Measurements from ENCODE around the gene CDH23.

CDH23 gene

GRCh38 chr10:71582506-71583475, 186.1 kb downstream of the CDH23 start:
- H3K36me3 Mint-ChIP-seq: no peaks in the 10 kb centered on the region
- ATAC-seq (ENCODE audit: low read depth) (no peak), DNase-seq (ENCODE audit: low spot score in 2 of 2) (no peak)
- H3K4me1 Mint-ChIP-seq: no peaks in the 10 kb centered on the region
- no peak overlapping the region for H3K4me3 Mint-ChIP-seq
- H3K9me3 Mint-ChIP-seq: no peaks in the 10 kb centered on the region
- H3K27me3 Mint-ChIP-seq: peaks cover 4% of the 10 kb centered on the region
- no peak overlapping the region for H3K27ac Mint-ChIP-seq

DNA sequence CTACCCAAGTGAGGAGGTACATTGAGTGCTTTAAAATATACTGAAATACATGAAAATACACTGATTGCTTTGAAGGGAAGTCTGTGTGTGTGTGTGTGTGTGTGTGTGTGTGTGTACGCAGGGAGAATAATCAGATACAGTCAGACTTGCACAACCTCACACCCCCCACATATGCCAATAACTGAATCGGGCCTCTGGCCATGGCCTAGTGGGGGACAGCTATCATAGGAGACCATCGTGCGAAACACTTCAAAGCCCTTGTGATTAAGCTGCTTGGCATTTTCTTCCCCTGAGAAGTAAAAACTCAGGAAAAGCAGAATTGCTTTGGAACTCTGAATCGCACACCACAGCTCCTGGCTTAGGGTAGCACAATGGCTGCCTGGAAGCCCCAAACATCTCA, 187.7 kb downstream of the CDH23 start:
- no peak for DNase-seq (ENCODE audit: low spot score in 2 of 2)
- H3K4me1 Mint-ChIP-seq: no peaks in the 10 kb centered on the region
- ATAC-seq (ENCODE audit: low read depth): no peak
- no peaks in the 10 kb centered on the region for H3K36me3 Mint-ChIP-seq
- no peaks in the 10 kb centered on the region for H3K9me3 Mint-ChIP-seq
- H3K4me3 Mint-ChIP-seq: no peak overlapping the region
- peaks cover 4% of the 10 kb centered on the region for H3K27me3 Mint-ChIP-seq
- H3K27ac Mint-ChIP-seq: no peak overlapping the region

DNA sequence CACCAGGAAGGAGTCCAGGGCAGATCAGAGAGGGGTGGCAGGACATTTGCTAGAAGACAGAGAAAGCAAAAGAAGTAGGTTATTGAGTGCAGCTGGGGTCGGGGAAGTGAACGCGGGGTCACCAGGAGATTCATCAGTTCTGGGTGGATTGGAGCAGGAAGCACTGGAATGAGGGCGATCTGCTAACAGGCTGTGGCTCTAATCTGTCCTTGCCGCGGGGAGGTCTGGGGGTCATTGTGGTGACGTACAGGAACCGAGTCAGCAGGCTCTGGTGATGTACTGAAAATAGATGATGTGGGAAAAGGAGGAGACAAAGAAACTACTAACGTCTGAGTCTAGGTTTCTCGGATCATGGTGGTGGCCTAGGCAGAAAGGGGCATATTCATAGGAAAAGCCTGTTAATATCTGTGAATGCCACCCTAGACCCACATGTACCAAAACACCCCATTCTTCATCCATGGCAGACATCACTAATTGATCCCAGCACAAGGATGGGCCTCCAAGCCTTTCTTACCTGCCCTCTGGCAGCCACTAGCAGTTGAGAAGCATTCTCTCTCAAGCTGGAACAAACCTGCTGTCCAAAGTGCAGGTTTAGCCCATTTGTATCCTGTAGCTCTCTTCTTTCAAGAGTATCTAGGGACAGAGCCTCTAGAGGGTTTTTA, 188.3 kb downstream of the CDH23 start:
- no peak for ATAC-seq (ENCODE audit: low read depth)
- Mint-ChIP-seq H3K4me1 (no peaks in the 10 kb centered on the region), H3K27ac (no peak overlapping the region), H3K9me3 (no peaks in the 10 kb centered on the region), H3K4me3 (no peak overlapping the region), H3K36me3 (no peaks in the 10 kb centered on the region), H3K27me3 (peaks cover 5% of the 10 kb centered on the region)
- DNase-seq (ENCODE audit: low spot score in 2 of 2): no peak

DNA sequence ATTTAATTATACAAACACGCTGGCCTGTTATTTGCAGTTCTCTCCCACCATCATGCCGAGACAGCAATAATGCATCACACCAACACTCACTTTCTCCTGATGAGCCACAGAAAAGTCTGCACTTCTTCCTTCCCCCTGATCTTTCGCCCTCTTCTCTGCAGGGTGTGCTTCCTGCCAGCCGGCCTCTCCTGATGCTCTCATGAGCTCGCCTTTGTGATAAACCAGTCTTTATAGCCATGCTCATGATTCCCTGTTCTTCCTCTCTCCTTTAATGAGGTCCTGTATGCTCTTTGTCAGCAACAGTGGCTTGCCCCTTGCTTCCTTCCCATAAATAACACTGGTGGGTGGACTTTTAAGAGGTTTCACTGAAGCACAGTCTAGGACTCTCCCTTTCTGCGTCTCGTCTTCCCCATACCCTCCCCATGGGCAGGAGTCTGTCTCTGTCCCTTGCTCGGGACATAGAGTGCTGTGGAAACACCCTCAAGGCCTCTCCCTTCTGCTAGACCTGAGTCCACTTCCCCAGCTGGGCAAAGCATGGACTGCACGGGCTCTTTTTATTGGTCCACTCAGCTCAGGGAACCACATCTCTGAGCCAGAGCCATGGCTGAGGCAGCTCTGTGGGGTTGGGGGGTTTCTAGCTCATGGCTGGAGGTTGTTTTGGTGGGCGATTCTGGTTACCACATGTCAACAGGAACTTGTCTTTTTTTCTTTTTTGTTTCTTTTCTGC, 189.0 kb downstream of the CDH23 start:
- DNase-seq (ENCODE audit: low spot score in 2 of 2): no peak
- Mint-ChIP-seq H3K36me3 (no peaks in the 10 kb centered on the region), H3K27me3 (peaks cover 4% of the 10 kb centered on the region), H3K27ac (no peak overlapping the region), H3K4me3 (no peak overlapping the region), H3K4me1 (no peaks in the 10 kb centered on the region), H3K9me3 (no peaks in the 10 kb centered on the region)
- ATAC-seq (ENCODE audit: low read depth): no peak

GRCh38 chr10:71587941-71588573, 191.3 kb downstream of the CDH23 start:
- Mint-ChIP-seq H3K9me3 (no peaks in the 10 kb centered on the region), H3K36me3 (no peaks in the 10 kb centered on the region), H3K27me3 (peaks cover 2% of the 10 kb centered on the region)

DNA sequence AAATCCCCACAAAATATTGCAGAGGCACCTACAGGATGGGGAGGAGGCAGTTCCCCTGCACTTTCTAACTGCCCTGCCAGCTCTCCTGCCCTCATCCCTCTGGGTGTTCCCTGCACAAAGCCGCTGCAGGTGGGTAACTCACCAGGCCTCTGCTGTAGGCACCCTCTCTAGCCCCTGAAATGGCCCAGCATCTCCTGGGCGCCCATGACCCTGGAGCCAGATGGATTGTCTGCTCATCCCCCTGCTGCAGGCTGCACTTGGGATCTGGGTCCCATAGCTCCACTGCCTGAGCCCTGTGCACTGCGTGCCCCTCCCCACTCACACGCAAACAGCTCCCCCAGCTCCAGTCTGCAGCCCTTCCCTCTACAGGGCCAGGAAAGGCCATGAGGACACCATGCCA, 192.0 kb downstream of the CDH23 start:
- H3K9me3 Mint-ChIP-seq: no peaks in the 10 kb centered on the region
- no peak for DNase-seq (ENCODE audit: low spot score in 2 of 2)
- no peak overlapping the region for H3K4me3 Mint-ChIP-seq
- H3K27me3 Mint-ChIP-seq: peaks cover 2% of the 10 kb centered on the region
- no peaks in the 10 kb centered on the region for H3K4me1 Mint-ChIP-seq
- H3K36me3 Mint-ChIP-seq: no peaks in the 10 kb centered on the region
- no peak overlapping the region for H3K27ac Mint-ChIP-seq
- ATAC-seq (ENCODE audit: low read depth): no peak

More at GRCh38 chr10:71587941-71588573, 191.3 kb downstream of the CDH23 start:
- Mint-ChIP-seq H3K27ac (no peak overlapping the region), H3K4me1 (no peaks in the 10 kb centered on the region), H3K4me3 (no peak overlapping the region)
- ATAC-seq (ENCODE audit: low read depth) (no peak), DNase-seq (ENCODE audit: low spot score in 2 of 2) (no peak)

DNA sequence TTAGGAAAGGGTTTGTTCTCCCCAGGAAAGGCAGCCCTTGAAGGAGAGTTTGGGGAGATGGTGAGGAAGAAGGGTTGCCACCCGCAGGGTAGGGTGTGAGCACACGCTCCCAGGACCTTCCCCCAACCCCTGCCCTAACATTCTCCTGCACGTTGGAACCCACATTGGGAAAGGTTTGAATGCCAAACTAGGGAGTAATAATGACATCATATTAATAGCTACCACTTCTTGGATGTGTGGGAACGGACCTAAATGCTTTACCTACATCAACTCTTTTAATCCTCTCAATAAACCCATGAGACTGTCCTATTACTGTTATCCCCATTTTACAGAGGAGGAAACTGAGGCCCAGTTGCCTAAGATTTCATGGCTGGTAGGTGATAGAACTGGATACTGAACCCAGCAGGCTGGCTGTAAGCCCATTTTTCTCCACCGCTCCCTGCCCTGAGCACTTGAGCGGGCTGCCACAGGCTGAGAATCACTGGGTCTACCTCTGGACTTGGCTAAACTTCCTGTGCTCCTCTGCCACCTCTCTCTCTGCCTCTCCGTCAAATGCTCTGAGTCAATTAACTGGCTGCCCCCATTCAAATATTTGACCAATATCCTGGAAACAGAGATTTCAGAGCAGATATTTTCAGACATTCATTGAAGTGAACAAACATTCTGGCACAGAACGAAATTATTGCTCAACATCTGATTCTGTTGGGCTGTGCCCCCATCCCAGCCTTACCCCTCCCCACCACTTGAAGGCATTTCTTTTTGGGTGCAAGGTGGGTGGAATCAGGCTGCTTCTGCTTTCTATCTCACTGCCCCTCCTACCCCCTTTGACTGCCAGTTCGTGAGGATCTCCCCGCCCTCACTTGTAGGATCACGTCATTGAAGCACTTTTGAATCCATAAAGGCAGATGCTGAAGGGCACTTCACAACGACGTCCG, 193.2 kb downstream of the CDH23 start:
- H3K4me1 Mint-ChIP-seq: no peaks in the 10 kb centered on the region
- H3K36me3 Mint-ChIP-seq: no peaks in the 10 kb centered on the region
- no peak for DNase-seq (ENCODE audit: low spot score in 2 of 2)
- no peak for ATAC-seq (ENCODE audit: low read depth)
- no peak overlapping the region for H3K4me3 Mint-ChIP-seq
- no peak overlapping the region for H3K27ac Mint-ChIP-seq
- H3K9me3 Mint-ChIP-seq: no peaks in the 10 kb centered on the region
- peaks cover 2% of the 10 kb centered on the region for H3K27me3 Mint-ChIP-seq

DNA sequence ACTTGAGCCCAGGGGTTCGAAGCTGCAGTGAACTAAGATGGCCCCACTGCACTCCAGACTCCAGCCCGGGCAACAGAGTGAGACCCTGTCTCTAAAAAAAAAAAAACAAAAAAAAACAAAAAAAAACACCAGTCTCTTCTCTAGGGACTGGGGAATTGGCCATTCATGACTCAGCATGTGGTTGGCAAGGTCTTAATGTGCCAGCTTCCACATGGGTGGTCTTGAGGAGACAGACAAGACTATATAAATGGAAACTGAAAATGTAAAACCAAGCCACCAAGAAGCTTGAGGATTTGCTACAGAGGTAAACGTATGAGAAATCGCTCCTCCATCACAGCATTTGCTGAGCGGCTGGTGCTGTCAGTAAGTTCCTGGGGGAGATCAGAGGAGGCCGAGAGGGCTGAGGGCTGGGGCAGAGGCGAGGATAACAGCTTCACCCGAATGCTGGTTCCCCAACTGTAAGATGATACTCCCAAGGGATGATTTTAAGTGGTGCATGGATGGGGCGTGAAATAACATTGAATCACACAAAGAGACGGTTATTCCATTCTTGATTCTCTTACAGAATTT, 194.1 kb downstream of the CDH23 start:
- no peaks in the 10 kb centered on the region for H3K36me3 Mint-ChIP-seq
- H3K4me1 Mint-ChIP-seq: no peaks in the 10 kb centered on the region
- ATAC-seq (ENCODE audit: low read depth): no peak
- H3K27ac Mint-ChIP-seq: no peak overlapping the region
- H3K9me3 Mint-ChIP-seq: no peaks in the 10 kb centered on the region
- no peak overlapping the region for H3K4me3 Mint-ChIP-seq
- DNase-seq (ENCODE audit: low spot score in 2 of 2): no peak
- H3K27me3 Mint-ChIP-seq: peaks cover 2% of the 10 kb centered on the region

- Mint-ChIP-seq H3K27me3 (no peaks in the 10 kb centered on the region), H3K27ac (no peak overlapping the region), H3K9me3 (no peaks in the 10 kb centered on the region), H3K36me3 (no peaks in the 10 kb centered on the region), H3K4me3 (no peak overlapping the region), H3K4me1 (peaks cover 5% of the 10 kb centered on the region)
- DNase-seq (ENCODE audit: low spot score in 2 of 2) (no peak), ATAC-seq (ENCODE audit: low read depth) (no peak)
These were observed 198.3 kb downstream of the CDH23 start for GRCh38 chr10:71594934-71595571.

- peaks cover 5% of the 10 kb centered on the region for H3K4me1 Mint-ChIP-seq
- H3K36me3 Mint-ChIP-seq: no peaks in the 10 kb centered on the region
- H3K27ac Mint-ChIP-seq: no peak overlapping the region
- DNase-seq (ENCODE audit: low spot score in 2 of 2) (no peak), ATAC-seq (ENCODE audit: low read depth) (no peak)
- H3K4me3 Mint-ChIP-seq: no peak overlapping the region
- H3K27me3 Mint-ChIP-seq: no peaks in the 10 kb centered on the region
- H3K9me3 Mint-ChIP-seq: no peaks in the 10 kb centered on the region
These were observed 198.9 kb downstream of the CDH23 start for GRCh38 chr10:71595649-71596048.

GRCh38 chr10:71596127-71596526, 199.4 kb downstream of the CDH23 start:
- no peak for DNase-seq (ENCODE audit: low spot score in 2 of 2)
- H3K27ac Mint-ChIP-seq: no peak overlapping the region
- no peak overlapping the region for H3K4me3 Mint-ChIP-seq
- peaks cover 5% of the 10 kb centered on the region for H3K4me1 Mint-ChIP-seq
- ATAC-seq (ENCODE audit: low read depth): no peak
- no peaks in the 10 kb centered on the region for H3K9me3 Mint-ChIP-seq
- H3K36me3 Mint-ChIP-seq: no peaks in the 10 kb centered on the region
- no peaks in the 10 kb centered on the region for H3K27me3 Mint-ChIP-seq

- H3K9me3 Mint-ChIP-seq: no peaks in the 10 kb centered on the region
- no peak for ATAC-seq (ENCODE audit: low read depth)
- H3K4me3 Mint-ChIP-seq: no peak overlapping the region
- no peaks in the 10 kb centered on the region for H3K36me3 Mint-ChIP-seq
- peaks cover 5% of the 10 kb centered on the region for H3K4me1 Mint-ChIP-seq
- DNase-seq (ENCODE audit: low spot score in 2 of 2): no peak
- no peak overlapping the region for H3K27ac Mint-ChIP-seq
- no peaks in the 10 kb centered on the region for H3K27me3 Mint-ChIP-seq
These were observed 200.0 kb downstream of the CDH23 start for GRCh38 chr10:71596759-71597158.
